OCI-LY3 (cell line): ENCODE measurements around the gene NEDD4L.

ENCODE experiments used
- EZH2phosphoT487 ChIP-seq: fragments of 200-600 bp; shearing (Covaris generic); IDR thresholded peaks from 2 replicates; pipeline ENCODE4 v1.6.1; 2018; ENCODE audit warnings: antibody characterized with exemption, mixed run types, low read depth
- TF ChIP-seq, protein P1 (sequence below): fragments of 200-600, 300-600 bp; sonication (generic); IDR thresholded peaks from 2 replicates; pipeline ENCODE4 v1.5.1; 2014; ENCODE audit warnings: antibody characterized with exemption, low read length, low read depth

- TF ChIP-seq, protein P1, sequence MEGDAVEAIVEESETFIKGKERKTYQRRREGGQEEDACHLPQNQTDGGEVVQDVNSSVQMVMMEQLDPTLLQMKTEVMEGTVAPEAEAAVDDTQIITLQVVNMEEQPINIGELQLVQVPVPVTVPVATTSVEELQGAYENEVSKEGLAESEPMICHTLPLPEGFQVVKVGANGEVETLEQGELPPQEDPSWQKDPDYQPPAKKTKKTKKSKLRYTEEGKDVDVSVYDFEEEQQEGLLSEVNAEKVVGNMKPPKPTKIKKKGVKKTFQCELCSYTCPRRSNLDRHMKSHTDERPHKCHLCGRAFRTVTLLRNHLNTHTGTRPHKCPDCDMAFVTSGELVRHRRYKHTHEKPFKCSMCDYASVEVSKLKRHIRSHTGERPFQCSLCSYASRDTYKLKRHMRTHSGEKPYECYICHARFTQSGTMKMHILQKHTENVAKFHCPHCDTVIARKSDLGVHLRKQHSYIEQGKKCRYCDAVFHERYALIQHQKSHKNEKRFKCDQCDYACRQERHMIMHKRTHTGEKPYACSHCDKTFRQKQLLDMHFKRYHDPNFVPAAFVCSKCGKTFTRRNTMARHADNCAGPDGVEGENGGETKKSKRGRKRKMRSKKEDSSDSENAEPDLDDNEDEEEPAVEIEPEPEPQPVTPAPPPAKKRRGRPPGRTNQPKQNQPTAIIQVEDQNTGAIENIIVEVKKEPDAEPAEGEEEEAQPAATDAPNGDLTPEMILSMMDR = peak; percentile 73
- no peak for TF ChIP-seq EZH2phosphoT487
Measured at GRCh38 chr18:58194028-58194427, 150.0 kb downstream of the NEDD4L start.
